ENCODE measurements around the gene OTUD6A.

- no peak for TF ChIP-seq POLR2A (IDR thresholded peaks at IDR 0.05)
- TF ChIP-seq, protein P1, sequence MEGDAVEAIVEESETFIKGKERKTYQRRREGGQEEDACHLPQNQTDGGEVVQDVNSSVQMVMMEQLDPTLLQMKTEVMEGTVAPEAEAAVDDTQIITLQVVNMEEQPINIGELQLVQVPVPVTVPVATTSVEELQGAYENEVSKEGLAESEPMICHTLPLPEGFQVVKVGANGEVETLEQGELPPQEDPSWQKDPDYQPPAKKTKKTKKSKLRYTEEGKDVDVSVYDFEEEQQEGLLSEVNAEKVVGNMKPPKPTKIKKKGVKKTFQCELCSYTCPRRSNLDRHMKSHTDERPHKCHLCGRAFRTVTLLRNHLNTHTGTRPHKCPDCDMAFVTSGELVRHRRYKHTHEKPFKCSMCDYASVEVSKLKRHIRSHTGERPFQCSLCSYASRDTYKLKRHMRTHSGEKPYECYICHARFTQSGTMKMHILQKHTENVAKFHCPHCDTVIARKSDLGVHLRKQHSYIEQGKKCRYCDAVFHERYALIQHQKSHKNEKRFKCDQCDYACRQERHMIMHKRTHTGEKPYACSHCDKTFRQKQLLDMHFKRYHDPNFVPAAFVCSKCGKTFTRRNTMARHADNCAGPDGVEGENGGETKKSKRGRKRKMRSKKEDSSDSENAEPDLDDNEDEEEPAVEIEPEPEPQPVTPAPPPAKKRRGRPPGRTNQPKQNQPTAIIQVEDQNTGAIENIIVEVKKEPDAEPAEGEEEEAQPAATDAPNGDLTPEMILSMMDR (IDR thresholded peaks at IDR 0.05) = no peak
Measured at GRCh38 chrX:70062076-70062475, at the start of gene OTUD6A.

Measured in uterus (tissue), 2 donors.